Naive thymus-derived CD8-positive, alpha-beta T cell (primary cell): ENCODE measurements around the gene SCTR. TPM values are rescaled to one million over a fixed set of nuclear protein-coding genes. Genes with fewer than 3 reads are reported as not detected.
"Not testable (repeated sequence)": the region's sequence is repeated elsewhere in the genome, so short reads cannot be mapped to it uniquely, and the experiment has no call there.

Experiments used
- ATAC-seq, 2 donors: fragments of 150-1000 bp; cut with Tn5 transposase in 1 of 2; sonication (Bioruptor Pico), chemical (Tn5 transposase) in 1 of 2; 1 replicate in 1 of 2; 2 replicates in 1 of 2; pipeline ENCODE4 v1.10.0; 2021; ENCODE audit warnings: mild to moderate bottlenecking in 2 of 2, moderate library complexity in 2 of 2
- POLR2A ChIA-PET: fragments of 350-600 bp; sonication (Branson Sonifier 250); formaldehyde crosslinking; loops from one replicate; lab custom pipeline; 2021; ENCODE audit warnings: antibody characterized with exemption; lab: Charles Lee
- DNase-seq, 10 donors: peaks; one replicate each; pipeline versions ENCODE4 v3.0.0 to v3.0.0-alpha.2; 2020 to 2022
- H3K27ac Mint-ChIP-seq, 10 donors: one replicate each; pipeline ENCODE4 v1.8.0; 2020 to 2022; ENCODE audit warnings: mild to moderate bottlenecking in 10 of 10, mixed read lengths in 10 of 10, moderate library complexity in 4 of 10, inconsistent platforms in 1 of 10
- H3K27me3 Mint-ChIP-seq, 5 donors: one replicate each; pipeline ENCODE4 v1.8.0; 2021 to 2022; ENCODE audit warnings: mixed read lengths in 5 of 5
- H3K36me3 Mint-ChIP-seq, 3 donors: one replicate each; pipeline ENCODE4 v1.8.0; 2020 to 2022; ENCODE audit warnings: mixed read lengths in 3 of 3, mild to moderate bottlenecking in 2 of 3, inconsistent platforms in 1 of 3
- H3K4me1 Mint-ChIP-seq, 4 donors: one replicate each; pipeline ENCODE4 v1.8.0; 2021 to 2022; ENCODE audit warnings: mixed read lengths in 4 of 4
- H3K4me3 Mint-ChIP-seq, 10 donors: one replicate each; pipeline ENCODE4 v1.8.0; 2020 to 2022; ENCODE audit warnings: mild to moderate bottlenecking in 10 of 10, mixed read lengths in 10 of 10, moderate library complexity in 6 of 10, inconsistent platforms in 1 of 10
- H3K9me3 Mint-ChIP-seq, 9 donors: one replicate each; pipeline ENCODE4 v1.8.0; 2020 to 2022; ENCODE audit warnings: mixed read lengths in 9 of 9, mild to moderate bottlenecking in 3 of 9, inconsistent platforms in 1 of 9, moderate library complexity in 1 of 9
- polyA plus RNA-seq, 3 donors: library from polyadenylated mRNA; unstranded; fragments of 300-500 nt; fragmentation: Illumina TruSeq; gene quantifications; one replicate each; pipeline ENCODE4 v1.2.3, GENCODE V29; 2021
- total RNA-seq, 8 experiments: library from RNA in 2 of 8; stranded (reverse) in 2 of 8; gene quantifications; one replicate each; pipeline ENCODE4 v1.2.3 and lab custom pipeline; 2021 to 2026

SCTR gene
- total and polyA plus RNA-seq, 5 experiments from 2014 or later: not detected

DNA sequence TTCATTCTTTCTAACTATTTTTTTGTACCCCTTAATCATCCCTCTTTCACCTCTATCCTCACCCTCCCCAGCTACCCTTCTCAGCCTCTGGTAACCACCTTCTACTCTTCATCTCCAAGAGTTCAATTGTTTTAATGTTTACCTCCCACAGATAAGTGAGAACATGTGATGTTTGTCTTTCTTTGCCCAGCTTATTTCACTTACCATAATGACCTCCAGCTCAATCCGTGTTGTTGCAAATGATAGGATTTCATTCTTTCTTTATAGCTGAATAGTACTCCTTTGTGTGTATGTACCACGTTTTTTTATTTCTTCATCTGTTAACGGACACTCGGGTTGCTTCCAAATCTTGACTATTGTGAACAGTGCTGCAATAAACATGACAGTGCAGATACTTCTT is 114.8 kb downstream of the SCTR start:
- no peak overlapping the region for H3K27ac Mint-ChIP-seq

DNA sequence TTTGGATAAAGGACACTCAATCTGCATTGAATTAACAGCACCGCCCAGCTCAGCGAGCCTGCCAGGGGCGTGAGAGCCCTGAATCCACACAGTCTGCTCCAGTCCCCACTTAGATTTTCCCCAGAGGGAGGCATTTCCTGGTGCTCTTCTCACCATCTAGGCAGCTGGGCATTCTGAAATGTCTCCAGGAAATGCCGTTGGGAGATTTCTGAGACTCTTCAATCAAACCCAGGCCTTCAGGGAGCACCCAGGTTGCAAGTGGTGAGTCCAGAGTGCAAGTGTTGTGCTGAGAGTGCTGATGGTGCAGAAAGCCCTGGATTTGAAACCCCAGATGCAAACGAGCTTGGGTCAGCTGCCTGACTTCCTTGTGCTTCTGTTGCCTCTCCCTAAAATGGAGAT is 116.1 kb downstream of the SCTR start:
- no peak for ATAC-seq
- Mint-ChIP-seq H3K4me3 (no peak overlapping the region), H3K36me3 (no peaks in the 10 kb centered on the region), H3K4me1 (peaks cover 0 to under 1% (median 0%) of the 10 kb centered on the region in 4 donors), H3K27ac (no peak overlapping the region), H3K27me3 (peaks cover 0 to 4% (median 0%) of the 10 kb centered on the region in 5 donors), H3K9me3 (no peaks in the 10 kb centered on the region)
- POLR2A ChIA-PET: no interaction called here
- DNase-seq: no peak

More for the DNA sequence above, 114.8 kb downstream of the SCTR start:
- Mint-ChIP-seq H3K4me1 (peaks cover 0 to 5% (median 2%) of the 10 kb centered on the region in 4 donors), H3K36me3 (no peaks in the 10 kb centered on the region), H3K9me3 (no peaks in the 10 kb centered on the region), H3K27me3 (peaks cover 0 to 4% (median 0%) of the 10 kb centered on the region in 5 donors), H3K4me3 (no peak overlapping the region)
- ATAC-seq: no peak
- no peak for DNase-seq
- POLR2A ChIA-PET: no interaction called here

DNA sequence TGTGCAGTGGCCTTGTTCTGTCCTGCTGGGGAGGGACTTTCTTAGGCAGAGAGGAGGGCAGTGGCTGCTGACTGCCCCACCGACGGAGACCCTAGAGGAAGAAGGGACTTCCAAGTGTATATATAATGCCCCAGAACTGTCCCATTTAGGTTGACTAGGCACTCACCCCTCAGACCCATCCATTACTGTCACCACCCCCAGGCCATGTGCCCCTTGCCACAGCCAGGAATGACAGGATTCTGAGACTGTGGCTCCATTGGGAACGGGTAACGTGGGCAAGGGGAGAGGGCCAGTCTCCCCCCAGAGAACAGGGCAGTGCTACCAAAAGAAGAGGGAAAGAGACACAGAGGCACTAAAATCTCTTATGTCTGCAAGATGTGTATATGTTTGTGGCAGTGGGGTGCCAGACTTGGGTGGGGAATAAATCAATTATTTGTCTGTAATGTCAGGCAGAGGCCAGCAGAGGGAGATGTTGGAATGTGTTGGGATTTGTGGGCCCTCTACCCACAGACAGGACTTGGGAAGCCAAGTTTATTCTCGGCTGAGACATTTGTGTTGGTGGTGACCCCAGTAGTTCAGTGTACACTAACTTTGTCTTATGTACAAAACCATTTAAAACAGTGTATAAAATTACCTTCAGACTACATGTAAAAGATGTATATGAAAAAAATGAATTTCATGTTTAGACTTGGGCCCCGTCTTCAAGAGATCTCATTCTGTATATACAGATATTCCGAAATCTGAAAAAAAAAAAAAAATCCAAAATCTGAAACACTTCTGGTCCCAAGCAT is 116.7 kb downstream of the SCTR start:
- H3K36me3 Mint-ChIP-seq: no peaks in the 10 kb centered on the region
- H3K27ac Mint-ChIP-seq: peak overlapping the region in 1 of 10 donors; percentile 60
- H3K4me1 Mint-ChIP-seq: no peaks in the 10 kb centered on the region
- ATAC-seq (no peak), DNase-seq (peak in 5 of 10 donors; percentile 8 to 43 (median 31))
- POLR2A ChIA-PET: no interaction called here
- no peaks in the 10 kb centered on the region for H3K9me3 Mint-ChIP-seq
- H3K27me3 Mint-ChIP-seq: peaks cover 0 to 4% (median 0%) of the 10 kb centered on the region in 5 donors
- H3K4me3 Mint-ChIP-seq: no peak overlapping the region

DNA sequence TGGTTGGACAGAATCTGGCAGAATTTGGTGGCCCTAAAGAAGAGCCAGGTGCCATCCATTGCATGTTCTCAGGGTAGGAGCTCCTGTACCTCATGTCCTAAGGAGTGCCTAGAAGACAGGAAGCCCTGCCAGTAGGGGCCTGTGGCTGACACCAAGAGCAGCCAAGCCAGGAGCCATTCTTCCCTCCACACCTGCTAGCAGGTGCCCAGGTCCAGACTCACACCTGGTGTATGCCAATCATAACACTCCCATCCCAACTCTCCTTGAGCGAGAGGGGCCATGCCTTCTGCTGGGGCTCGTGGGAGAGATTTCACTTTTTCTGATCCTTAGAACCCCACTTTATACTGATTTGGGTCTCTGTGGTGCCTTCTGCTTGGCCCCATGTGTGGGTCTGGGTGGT is 119.1 kb downstream of the SCTR start:
- no peak for DNase-seq
- H3K9me3 Mint-ChIP-seq: no peaks in the 10 kb centered on the region
- peaks cover 0 to 8% (median 0%) of the 10 kb centered on the region in 5 donors for H3K27me3 Mint-ChIP-seq
- no peaks in the 10 kb centered on the region for H3K4me1 Mint-ChIP-seq
- no peak overlapping the region for H3K27ac Mint-ChIP-seq
- no peak overlapping the region for H3K4me3 Mint-ChIP-seq
- POLR2A ChIA-PET: no interaction called here
- no peak for ATAC-seq
- H3K36me3 Mint-ChIP-seq: no peaks in the 10 kb centered on the region

DNA sequence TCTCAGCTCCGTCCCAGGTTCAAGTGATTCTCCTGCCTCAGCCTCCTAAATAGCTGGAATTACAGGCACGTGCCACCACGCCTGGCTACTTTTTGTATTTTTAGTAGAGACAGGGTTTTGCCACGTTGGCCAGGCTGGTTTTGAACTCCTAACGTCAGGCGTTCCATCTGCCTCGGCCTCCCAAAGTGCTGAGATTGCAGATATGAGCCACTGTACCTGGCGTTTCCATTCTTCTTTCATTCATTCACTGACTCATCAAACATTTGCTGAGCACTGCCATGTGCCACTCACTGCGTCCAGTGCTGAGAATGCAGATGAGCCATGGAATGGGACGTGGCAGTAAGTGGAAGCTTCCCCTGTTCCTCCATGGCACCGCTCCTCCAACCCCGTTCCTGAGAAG is 120.7 kb downstream of the SCTR start:
- H3K36me3 Mint-ChIP-seq, DNase-seq, POLR2A ChIA-PET, H3K4me3 Mint-ChIP-seq, H3K27me3 Mint-ChIP-seq, H3K4me1 Mint-ChIP-seq, H3K9me3 Mint-ChIP-seq, ATAC-seq: not testable (repeated sequence)
- H3K27ac Mint-ChIP-seq: peak overlapping the region in 2 of 10 donors; percentile 34 to 57

DNA sequence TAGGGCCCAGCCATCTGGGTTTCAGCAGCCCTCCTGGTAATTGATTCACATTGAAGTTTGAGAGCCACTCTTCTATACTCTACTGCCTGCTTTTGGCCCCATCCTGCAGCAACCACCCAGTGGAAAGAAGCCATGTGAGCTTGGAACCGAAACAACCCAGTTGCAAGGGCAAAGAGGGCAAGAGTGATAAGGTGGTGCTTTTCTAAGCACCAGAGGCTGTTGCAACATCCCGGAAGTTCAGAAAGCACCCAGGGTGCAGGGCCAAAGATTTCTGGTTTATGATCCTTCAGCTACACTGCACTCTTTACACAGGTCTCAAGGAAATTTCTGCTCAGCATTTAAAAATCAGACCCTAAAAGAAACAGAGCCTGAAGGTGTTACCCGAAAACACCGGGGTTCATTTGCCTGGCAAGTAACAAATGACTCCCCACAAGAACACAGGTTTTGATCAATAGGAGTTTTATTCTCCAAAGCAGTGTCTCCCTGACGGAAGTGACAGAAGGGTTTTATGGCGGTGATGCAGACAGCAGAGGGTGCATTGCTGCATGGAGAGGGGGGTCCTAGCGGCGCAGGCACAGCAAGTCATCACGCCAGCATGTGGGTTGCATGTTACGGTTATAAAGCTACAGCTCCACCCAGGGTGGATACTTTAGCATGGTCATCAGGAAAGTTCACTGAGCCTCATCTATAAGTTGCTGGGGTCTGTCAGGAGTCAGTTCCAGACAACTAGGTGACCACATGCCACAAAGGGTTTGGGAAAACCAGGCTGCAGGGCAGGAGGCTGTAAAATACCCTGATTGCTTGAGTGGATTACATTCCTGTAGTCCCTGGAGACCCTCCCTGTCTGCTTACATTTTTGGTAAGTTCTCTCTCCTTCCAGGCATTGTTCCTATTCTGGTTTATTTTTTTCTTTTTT is 121.4 kb downstream of the SCTR start:
- Mint-ChIP-seq H3K4me1 (no peaks in the 10 kb centered on the region), H3K27me3 (peaks cover 0 to 8% (median 3%) of the 10 kb centered on the region in 5 donors), H3K9me3 (no peaks in the 10 kb centered on the region), H3K36me3 (no peaks in the 10 kb centered on the region), H3K4me3 (no peak overlapping the region), H3K27ac (peak overlapping the region in 1 of 10 donors; percentile 57)
- ATAC-seq: no peak
- POLR2A ChIA-PET: no interaction called here
- no peak for DNase-seq

DNA sequence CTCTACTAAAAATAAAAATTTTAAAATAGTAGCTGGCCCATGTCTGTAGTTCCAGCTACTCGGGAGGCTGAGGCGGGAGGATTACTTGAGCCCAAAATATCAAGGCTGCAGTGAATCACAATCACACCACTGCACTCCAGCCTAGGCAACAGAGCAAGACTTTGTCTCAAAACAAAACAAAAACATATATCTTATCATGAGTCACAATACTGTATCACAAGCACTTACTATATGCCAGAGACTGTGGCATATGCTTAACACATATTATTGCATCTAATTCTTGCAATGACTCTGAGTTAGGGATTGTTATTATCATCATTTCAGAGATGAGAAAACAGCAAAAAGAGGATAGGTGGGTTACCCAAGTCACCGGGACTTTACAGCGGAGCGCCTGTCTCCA is 122.2 kb downstream of the SCTR start:
- Mint-ChIP-seq H3K4me3 (no peak overlapping the region), H3K9me3 (no peaks in the 10 kb centered on the region), H3K27ac (no peak overlapping the region), H3K27me3 (peaks cover 0 to 8% (median 3%) of the 10 kb centered on the region in 5 donors), H3K36me3 (no peaks in the 10 kb centered on the region), H3K4me1 (no peaks in the 10 kb centered on the region)
- ATAC-seq: no peak
- DNase-seq: no peak
- POLR2A ChIA-PET: no interaction called here

DNA sequence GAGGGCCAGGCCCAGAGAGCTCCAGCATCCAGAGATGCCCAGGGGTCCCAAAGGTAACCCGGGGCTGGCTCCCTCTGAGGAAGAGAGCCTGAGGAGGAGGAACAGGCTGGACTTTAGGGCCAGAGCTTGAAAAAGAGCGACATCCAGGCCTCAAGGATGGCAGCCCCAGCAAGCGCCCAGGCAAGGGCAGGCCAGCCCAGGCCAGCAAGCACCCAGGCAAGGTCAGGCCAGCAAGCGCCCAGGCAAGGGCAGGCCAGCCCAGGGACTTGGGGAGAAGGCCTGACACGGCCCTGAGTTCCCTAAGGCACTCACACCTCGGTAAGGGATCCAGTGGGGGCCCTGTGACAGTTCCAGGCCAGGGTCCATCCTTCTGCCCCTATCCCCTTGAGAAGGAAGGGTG is 127.1 kb downstream of the SCTR start:
- no peaks in the 10 kb centered on the region for H3K36me3 Mint-ChIP-seq

DNA sequence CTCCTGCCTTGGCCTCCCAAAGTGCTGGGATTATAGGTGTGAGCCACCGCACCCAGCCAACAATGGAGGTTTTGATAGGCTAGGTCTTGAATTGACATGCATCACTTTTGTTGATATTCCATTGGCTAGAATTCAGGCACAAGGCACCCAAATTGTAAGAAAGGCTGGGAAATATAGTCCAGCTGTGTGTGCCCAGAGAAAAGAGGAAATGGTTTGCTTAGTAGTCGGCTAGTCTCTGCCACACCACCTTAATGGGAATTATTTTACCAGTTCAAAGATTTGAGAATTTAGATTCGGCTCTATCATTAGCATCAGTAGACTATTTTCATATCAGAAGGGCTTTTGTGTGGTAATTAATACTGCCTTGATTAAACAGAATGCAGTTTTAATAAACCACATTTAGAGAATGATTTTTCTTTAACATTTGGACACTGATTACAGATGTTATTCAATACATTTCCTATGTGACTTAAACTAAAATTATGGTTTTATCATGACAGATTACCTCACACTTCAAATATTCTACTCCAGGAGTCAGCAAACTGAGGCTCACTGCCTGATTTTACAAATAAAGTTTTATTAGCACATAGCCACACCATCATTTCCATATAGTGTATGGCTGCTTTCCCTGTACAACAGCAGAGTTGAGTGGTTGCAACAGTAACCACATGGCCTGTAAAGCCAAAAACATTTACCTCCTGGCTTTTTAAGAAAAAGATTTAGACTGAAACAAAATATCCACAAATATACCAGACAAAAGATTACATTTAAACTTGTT is 130.1 kb downstream of the SCTR start:
- H3K27ac Mint-ChIP-seq: no peak overlapping the region
- ATAC-seq: no peak
- no peaks in the 10 kb centered on the region for H3K36me3 Mint-ChIP-seq
- no peak for DNase-seq
- no peaks in the 10 kb centered on the region for H3K9me3 Mint-ChIP-seq
- no peaks in the 10 kb centered on the region for H3K4me1 Mint-ChIP-seq
- no peak overlapping the region for H3K4me3 Mint-ChIP-seq
- peaks cover 0 to 3% (median 2%) of the 10 kb centered on the region in 5 donors for H3K27me3 Mint-ChIP-seq
- POLR2A ChIA-PET: no interaction called here

More for the DNA sequence above, 127.1 kb downstream of the SCTR start:
- no peak overlapping the region for H3K4me3 Mint-ChIP-seq
- peaks cover 0 to 6% (median 3%) of the 10 kb centered on the region in 5 donors for H3K27me3 Mint-ChIP-seq
- no peak for ATAC-seq
- no peaks in the 10 kb centered on the region for H3K9me3 Mint-ChIP-seq
- POLR2A ChIA-PET: no interaction called here
- DNase-seq: no peak
- peak overlapping the region in 1 of 10 donors; percentile 54 for H3K27ac Mint-ChIP-seq
- H3K4me1 Mint-ChIP-seq: no peaks in the 10 kb centered on the region

Other genes starting within 250 kb of the SCTR start
- 10 to 100 TPM; 10.7 to 11.9 TPM for gene C2orf76, start 157.6 kb downstream of the SCTR start, total RNA-seq
- gene C2orf76, start 157.6 kb downstream of the SCTR start, polyA plus RNA-seq: 10 to 100 TPM; 16.3 to 37.5 (median 23.6) TPM
- gene DBI, start 157.5 kb downstream of the SCTR start, total RNA-seq: 10 to 100 TPM; 41.5 to 49.7 TPM
- gene DBI, start 157.5 kb downstream of the SCTR start, polyA plus RNA-seq: 100 to 1,000 TPM; 249 to 374 (median 295) TPM
- under 1 TPM in 1 of 2 experiments, not detected in 1; 0.36 TPM for gene TMEM37, start 92.6 kb downstream of the SCTR start, total RNA-seq
- not detected for gene TMEM37, start 92.6 kb downstream of the SCTR start, polyA plus RNA-seq
- not detected for gene CFAP221, start 20.0 kb upstream of the SCTR start, total RNA-seq
- not detected for gene CFAP221, start 20.0 kb upstream of the SCTR start, polyA plus RNA-seq
- 10 to 100 TPM; 17.8 to 18.3 TPM for gene TMEM177, start 154.7 kb upstream of the SCTR start, total RNA-seq
- 10 to 100 TPM; 10.2 to 18.2 (median 15.5) TPM for gene TMEM177, start 154.7 kb upstream of the SCTR start, polyA plus RNA-seq
- gene PTPN4, start 235.4 kb upstream of the SCTR start, total RNA-seq: 100 to 1,000 TPM; 120 to 124 TPM
- gene PTPN4, start 235.4 kb upstream of the SCTR start, polyA plus RNA-seq: 100 to 1,000 TPM in 1 of 3 donors, 10 to 100 TPM in 2; 79.4 to 111 (median 93.0) TPM